H1 (cell line): Measurements from ENCODE around the gene FYTTD1. TPM values are rescaled to one million over a fixed set of nuclear protein-coding genes. Genes with fewer than 3 reads are reported as not detected.
A peak's percentile ranks its signal among the peaks of the same experiment; 100 is the strongest.

ENCODE experiments used
- ASH2L ChIP-seq: fragments of 200-600, 300-600 bp; sonication (generic); IDR thresholded peaks from one replicate; pipeline ENCODE4 v1.7.1; 2017; ENCODE audit warnings: low read length
- CTCF ChIP-seq, 3 experiments: IDR thresholded peaks; 1 replicate in 2 of 3; 2 replicates in 1 of 3; pipeline versions ENCODE4 v1.5.1 to v1.6.1; 2011; ENCODE audit warnings: low read length in 3 of 3, mild to moderate bottlenecking in 3 of 3, inconsistent platforms in 2 of 3, low read depth in 1 of 3, moderate library complexity in 1 of 3; ENCODE audit not compliant: insufficient read depth in 1 of 3; ENCODE audit errors: control extremely low read depth in 1 of 3
- EP300 ChIP-seq, 2 experiments: IDR thresholded peaks; 1 replicate in 1 of 2; 2 replicates in 1 of 2; pipeline ENCODE4 v1.6.1; 2011 to 2012; ENCODE audit warnings: low read depth in 2 of 2, low read length in 2 of 2, mild to moderate bottlenecking in 2 of 2, borderline replicate concordance in 1 of 2, inconsistent platforms in 1 of 2, moderate library complexity in 1 of 2
- HDAC6 ChIP-seq: IDR thresholded peaks from one replicate; pipeline ENCODE4 v1.7.1; 2012; ENCODE audit warnings: low read depth, mild to moderate bottlenecking, inconsistent platforms, low read length, moderate library complexity
- SIN3A ChIP-seq, 2 experiments: IDR thresholded peaks in 1 of 2; conservative IDR thresholded peaks in 1 of 2; 2 replicates each; pipeline ENCODE4 v1.6.1; 2011 to 2012; ENCODE audit warnings: low read length in 2 of 2, improper control_type of control experiment in 1 of 2, low read depth in 1 of 2, mild to moderate bottlenecking in 1 of 2
- SIRT6 ChIP-seq: IDR thresholded peaks from one replicate; pipeline ENCODE4 v1.7.1; 2012; ENCODE audit warnings: low read length, inconsistent platforms
- polyA plus RNA-seq, 7 experiments: library from polyadenylated mRNA; depleted of rRNA in 3 of 7; stranded (reverse) in 5 of 7; unstranded in 2 of 7; fragments of >200 nt in 5 of 7; fragments of 200-250 nt in 2 of 7; gene quantifications; 1 replicate in 5 of 7; 2 replicates in 1 of 7; 4 replicates in 1 of 7; pipeline versions ENCODE4 v1.2.1 to v1.2.3, GENCODE V29; 2011 to 2013; ENCODE audit warnings: missing spikeins in 2 of 7, mixed read lengths in 2 of 7
- total RNA-seq: library from RNA; stranded (reverse); fragmentation: NEBNext Ultra II Directional; extraction: Animal tissue kit (Norgen Biotek cat#: 25700); gene quantifications from 2 replicates; pipeline ENCODE4 v1.2.1, GENCODE V29; 2021
- TF ChIP-seq, protein P1 (sequence below): fragments of 300-600 bp; sonication (generic); IDR thresholded peaks from 2 replicates; pipeline ENCODE4 v1.7.1; 2012; ENCODE audit warnings: low read length, moderate library complexity, mild to moderate bottlenecking, inconsistent platforms; ENCODE audit not compliant: insufficient replicate concordance

FYTTD1 gene
- total and polyA plus RNA-seq, 2 of the 8 experiments (the other 6 are each of a cell fraction or from before 2014, with no cell fraction given), result 3.1 to 24.4 TPM

- TF ChIP-seq, protein P1, sequence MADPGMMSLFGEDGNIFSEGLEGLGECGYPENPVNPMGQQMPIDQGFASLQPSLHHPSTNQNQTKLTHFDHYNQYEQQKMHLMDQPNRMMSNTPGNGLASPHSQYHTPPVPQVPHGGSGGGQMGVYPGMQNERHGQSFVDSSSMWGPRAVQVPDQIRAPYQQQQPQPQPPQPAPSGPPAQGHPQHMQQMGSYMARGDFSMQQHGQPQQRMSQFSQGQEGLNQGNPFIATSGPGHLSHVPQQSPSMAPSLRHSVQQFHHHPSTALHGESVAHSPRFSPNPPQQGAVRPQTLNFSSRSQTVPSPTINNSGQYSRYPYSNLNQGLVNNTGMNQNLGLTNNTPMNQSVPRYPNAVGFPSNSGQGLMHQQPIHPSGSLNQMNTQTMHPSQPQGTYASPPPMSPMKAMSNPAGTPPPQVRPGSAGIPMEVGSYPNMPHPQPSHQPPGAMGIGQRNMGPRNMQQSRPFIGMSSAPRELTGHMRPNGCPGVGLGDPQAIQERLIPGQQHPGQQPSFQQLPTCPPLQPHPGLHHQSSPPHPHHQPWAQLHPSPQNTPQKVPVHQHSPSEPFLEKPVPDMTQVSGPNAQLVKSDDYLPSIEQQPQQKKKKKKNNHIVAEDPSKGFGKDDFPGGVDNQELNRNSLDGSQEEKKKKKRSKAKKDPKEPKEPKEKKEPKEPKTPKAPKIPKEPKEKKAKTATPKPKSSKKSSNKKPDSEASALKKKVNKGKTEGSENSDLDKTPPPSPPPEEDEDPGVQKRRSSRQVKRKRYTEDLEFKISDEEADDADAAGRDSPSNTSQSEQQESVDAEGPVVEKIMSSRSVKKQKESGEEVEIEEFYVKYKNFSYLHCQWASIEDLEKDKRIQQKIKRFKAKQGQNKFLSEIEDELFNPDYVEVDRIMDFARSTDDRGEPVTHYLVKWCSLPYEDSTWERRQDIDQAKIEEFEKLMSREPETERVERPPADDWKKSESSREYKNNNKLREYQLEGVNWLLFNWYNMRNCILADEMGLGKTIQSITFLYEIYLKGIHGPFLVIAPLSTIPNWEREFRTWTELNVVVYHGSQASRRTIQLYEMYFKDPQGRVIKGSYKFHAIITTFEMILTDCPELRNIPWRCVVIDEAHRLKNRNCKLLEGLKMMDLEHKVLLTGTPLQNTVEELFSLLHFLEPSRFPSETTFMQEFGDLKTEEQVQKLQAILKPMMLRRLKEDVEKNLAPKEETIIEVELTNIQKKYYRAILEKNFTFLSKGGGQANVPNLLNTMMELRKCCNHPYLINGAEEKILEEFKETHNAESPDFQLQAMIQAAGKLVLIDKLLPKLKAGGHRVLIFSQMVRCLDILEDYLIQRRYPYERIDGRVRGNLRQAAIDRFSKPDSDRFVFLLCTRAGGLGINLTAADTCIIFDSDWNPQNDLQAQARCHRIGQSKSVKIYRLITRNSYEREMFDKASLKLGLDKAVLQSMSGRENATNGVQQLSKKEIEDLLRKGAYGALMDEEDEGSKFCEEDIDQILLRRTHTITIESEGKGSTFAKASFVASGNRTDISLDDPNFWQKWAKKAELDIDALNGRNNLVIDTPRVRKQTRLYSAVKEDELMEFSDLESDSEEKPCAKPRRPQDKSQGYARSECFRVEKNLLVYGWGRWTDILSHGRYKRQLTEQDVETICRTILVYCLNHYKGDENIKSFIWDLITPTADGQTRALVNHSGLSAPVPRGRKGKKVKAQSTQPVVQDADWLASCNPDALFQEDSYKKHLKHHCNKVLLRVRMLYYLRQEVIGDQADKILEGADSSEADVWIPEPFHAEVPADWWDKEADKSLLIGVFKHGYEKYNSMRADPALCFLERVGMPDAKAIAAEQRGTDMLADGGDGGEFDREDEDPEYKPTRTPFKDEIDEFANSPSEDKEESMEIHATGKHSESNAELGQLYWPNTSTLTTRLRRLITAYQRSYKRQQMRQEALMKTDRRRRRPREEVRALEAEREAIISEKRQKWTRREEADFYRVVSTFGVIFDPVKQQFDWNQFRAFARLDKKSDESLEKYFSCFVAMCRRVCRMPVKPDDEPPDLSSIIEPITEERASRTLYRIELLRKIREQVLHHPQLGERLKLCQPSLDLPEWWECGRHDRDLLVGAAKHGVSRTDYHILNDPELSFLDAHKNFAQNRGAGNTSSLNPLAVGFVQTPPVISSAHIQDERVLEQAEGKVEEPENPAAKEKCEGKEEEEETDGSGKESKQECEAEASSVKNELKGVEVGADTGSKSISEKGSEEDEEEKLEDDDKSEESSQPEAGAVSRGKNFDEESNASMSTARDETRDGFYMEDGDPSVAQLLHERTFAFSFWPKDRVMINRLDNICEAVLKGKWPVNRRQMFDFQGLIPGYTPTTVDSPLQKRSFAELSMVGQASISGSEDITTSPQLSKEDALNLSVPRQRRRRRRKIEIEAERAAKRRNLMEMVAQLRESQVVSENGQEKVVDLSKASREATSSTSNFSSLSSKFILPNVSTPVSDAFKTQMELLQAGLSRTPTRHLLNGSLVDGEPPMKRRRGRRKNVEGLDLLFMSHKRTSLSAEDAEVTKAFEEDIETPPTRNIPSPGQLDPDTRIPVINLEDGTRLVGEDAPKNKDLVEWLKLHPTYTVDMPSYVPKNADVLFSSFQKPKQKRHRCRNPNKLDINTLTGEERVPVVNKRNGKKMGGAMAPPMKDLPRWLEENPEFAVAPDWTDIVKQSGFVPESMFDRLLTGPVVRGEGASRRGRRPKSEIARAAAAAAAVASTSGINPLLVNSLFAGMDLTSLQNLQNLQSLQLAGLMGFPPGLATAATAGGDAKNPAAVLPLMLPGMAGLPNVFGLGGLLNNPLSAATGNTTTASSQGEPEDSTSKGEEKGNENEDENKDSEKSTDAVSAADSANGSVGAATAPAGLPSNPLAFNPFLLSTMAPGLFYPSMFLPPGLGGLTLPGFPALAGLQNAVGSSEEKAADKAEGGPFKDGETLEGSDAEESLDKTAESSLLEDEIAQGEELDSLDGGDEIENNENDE, result no peak
- TF ChIP-seq CTCF (IDR thresholded peaks at IDR 0.05; ENCODE audit: control extremely low read depth in 1 of 3, insufficient read depth in 1 of 3, low read depth in 1 of 3, low read length in 3 of 3) (no peak), ASH2L (peak; percentile 74), SIN3A (conservative IDR thresholded peaks at IDR 0.05 in 1 of 2, IDR thresholded peaks at IDR 0.05 in 1 of 2; ENCODE audit: low read depth in 1 of 2, low read length in 2 of 2) (peak in 1 of 2 experiments; percentile 54; a peak in 1 of 4 replicates), SIRT6 (no peak), EP300 (IDR thresholded peaks at IDR 0.05; ENCODE audit: borderline replicate concordance in 1 of 2, low read depth in 2 of 2, low read length in 2 of 2) (no peak), HDAC6 (no peak)
These were observed 425 bp upstream of the FYTTD1 start (continued) for GRCh38 chr3:197749315-197749600.
